Testis (tissue), 2 donors: ENCODE measurements around the gene SHTN1.

Source experiments
- CTCF ChIP-seq, 3 experiments: fragments of 450-650 bp in 2 of 3; fragments of 200-600 bp in 1 of 3; sonication (generic) in 1 of 3; IDR thresholded peaks; one replicate each; pipeline ENCODE4 v1.5.1; 2016 to 2019; ENCODE audit warnings: antibody characterized with exemption in 3 of 3, mild to moderate bottlenecking in 2 of 3, moderate library complexity in 1 of 3
- POLR2A ChIP-seq: fragments of 450-650 bp; IDR thresholded peaks from one replicate; pipeline ENCODE4 v1.6.1; 2017; ENCODE audit warnings: antibody characterized with exemption, mild to moderate bottlenecking, moderate library complexity

DNA sequence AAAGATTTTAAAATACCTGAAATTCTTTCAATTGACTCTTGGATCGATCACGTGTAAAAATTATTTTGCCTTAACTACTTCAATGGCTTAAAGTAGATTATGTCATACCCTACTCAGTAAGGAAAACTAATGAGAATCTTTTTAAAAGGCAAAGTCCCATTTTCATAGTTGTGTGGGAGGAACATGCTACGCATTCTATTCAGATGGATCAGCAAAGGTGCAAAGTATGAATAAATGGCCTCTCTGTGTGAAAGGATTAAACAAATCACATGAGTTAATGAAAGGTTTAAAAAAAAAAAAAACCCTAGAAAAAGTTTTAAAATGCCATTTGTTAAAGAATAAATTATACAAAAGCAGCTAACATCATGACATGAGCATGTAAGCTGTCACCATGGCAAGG, 78.6 kb downstream of the SHTN1 start:
- no peak for TF ChIP-seq POLR2A
- no peak for TF ChIP-seq CTCF (IDR thresholded peaks at IDR 0.05)
